ENCODE measurements around the gene RPTN. TPM values are rescaled to one million over a fixed set of nuclear protein-coding genes. Genes with fewer than 3 reads are reported as not detected.

RPTN gene
- total and polyA plus RNA-seq, 2 of the 4 experiments (the other 2 are of a cell fraction) = not detected

DNA sequence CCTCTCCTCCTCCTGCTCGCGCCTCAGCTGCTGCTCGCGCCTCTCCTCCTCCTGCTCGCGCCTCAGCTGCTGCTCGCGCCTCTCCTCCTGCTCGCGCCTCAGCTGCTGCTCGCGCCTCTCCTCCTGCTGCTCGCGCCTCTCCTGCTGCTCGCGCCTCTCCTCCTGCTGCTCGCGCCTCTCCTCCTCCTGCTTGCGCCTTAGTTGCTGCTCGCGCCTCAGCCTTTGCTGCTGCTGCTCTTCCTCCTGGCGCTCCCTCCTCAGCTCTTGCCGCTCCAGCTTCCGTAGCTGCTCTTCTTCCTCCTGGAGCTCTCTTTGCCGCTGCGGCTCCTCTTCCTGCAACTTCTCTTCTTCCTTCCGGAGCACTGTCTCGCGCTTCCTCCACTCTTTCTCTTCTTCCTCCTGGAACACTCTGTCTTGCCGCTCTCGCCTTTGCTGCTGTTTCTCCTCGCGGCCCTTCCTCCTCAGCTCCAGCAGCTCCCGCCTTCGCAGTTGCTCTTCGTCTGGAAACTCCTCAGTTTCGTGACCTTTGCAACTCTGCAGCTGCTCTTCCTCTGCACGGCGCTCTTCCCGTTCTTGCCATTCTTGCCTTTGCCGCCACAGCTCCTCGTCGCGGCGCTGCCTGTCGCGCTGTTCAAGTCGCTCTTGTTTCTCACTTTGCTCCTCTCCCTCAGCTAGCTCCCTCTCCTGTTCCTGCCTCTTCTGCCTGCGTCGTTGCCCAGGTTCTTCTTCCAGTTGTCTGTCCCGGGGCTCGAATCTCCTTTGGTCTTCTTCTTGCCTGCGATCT, 46.7 kb downstream of the RPTN start:
- POLR2A ChIA-PET (ENCODE audit: unreplicated experiment) = no interaction called here
- Histone ChIP-seq H4K20me1 (ENCODE audit: insufficient read depth, low read length) (no peaks in the 10 kb centered on the region; the same call in 1 of the 2 replicates), H2BK5ac (ENCODE audit: low read depth, low read length, poor library complexity, severe bottlenecking) (no peak overlapping the region), H3K27ac (ENCODE audit: insufficient read depth, low read length) (no peak overlapping the region), H2BK20ac (ENCODE audit: low read depth, low read length) (no peak overlapping the region), H3K14ac (replicated peaks; ENCODE audit: low read depth, low read length) (no peak overlapping the region), H2BK15ac (ENCODE audit: low read depth, low read length) (no peak overlapping the region), H3K4me3 (ENCODE audit: insufficient read depth, low read depth, low read length) (no peak overlapping the region; the same call in 1 of the 2 replicates), H3K9ac (ENCODE audit: low read depth, low read length) (no peak overlapping the region), H4K91ac (ENCODE audit: insufficient read depth, low read depth, low read length) (no peak overlapping the region), H3K4me1 (ENCODE audit: control insufficient read depth, insufficient read depth, low read length) (peaks cover 3% of the 10 kb centered on the region; the same call in 1 of the 2 replicates), H3K4me2 (ENCODE audit: low read depth, low read length) (peak overlapping the region; percentile 38), H2AK9ac (replicated peaks; ENCODE audit: low read depth, low read length, poor library complexity) (no peak overlapping the region), H2AK5ac (ENCODE audit: low read depth, low read length) (no peak overlapping the region), H3K9me3 (ENCODE audit: control insufficient read depth, insufficient read depth, low read length) (peaks cover 19% of the 10 kb centered on the region), H3K56ac (ENCODE audit: extremely low read depth, insufficient read depth, low read length) (no peak overlapping the region), H3K79me1 (ENCODE audit: low read depth in 1 of 2, low read length in 2 of 2) (no peaks in the 10 kb centered on the region), H4K5ac (ENCODE audit: low read depth, low read length) (no peak overlapping the region), H3K27me3 (ENCODE audit: control insufficient read depth, insufficient read depth, low read length) (peaks cover 61% of the 10 kb centered on the region), H3K23ac (ENCODE audit: low read depth, low read length) (no peak overlapping the region), H3K4ac (ENCODE audit: low read depth, low read length) (no peak overlapping the region), H2AFZ (replicated peaks; ENCODE audit: low read length, poor library complexity) (peak overlapping the region; percentile 73), H3K36me3 (ENCODE audit: control insufficient read depth, insufficient read depth, low read length) (no peaks in the 10 kb centered on the region), H3K9me1 (ENCODE audit: insufficient read depth, low read length) (no peaks in the 10 kb centered on the region), H2BK120ac (ENCODE audit: low read depth, low read length) (no peak overlapping the region), H3K18ac (ENCODE audit: low read depth, low read length) (no peak overlapping the region), H4K8ac (ENCODE audit: low read depth in 2 of 2, low read length in 2 of 2) (no peak overlapping the region)
- in situ Hi-C loops (cut with MboI; ENCODE audit: low sequenced_read_pairs) = no loop called here
- ATAC-seq (ENCODE audit: low read depth) = no peak
- intact Hi-C loops (cut with micrococcal nuclease) = loop anchor here (5.0 kb wide), 1 partner anchor 60 kb away; no protein-coding TSS in a partner anchor
- DNase-seq = peak; percentile 7
- BruUV-seq (replicated peaks) = no TSS peak
- dilution Hi-C loops (cut with HindIII; ENCODE audit: low sequenced_read_pairs, unreplicated experiment) = no loop called here
- 3% methylated on average over 36 of the region's 53 CpGs; no CpG with 5 or more reads in 1 of the 2 experiments for WGBS, 2 experiments (ENCODE audit: extremely low coverage in 2 of 2, insufficient read length in 1 of 2)
- TF ChIP-seq MAFK (IDR thresholded peaks at IDR 0.05; ENCODE audit: low read depth, low read length) = no peak
- no peak for TF ChIP-seq CEBPB (IDR thresholded peaks at IDR 0.05; ENCODE audit: low read depth, low read length)
- TF ChIP-seq, protein P1, sequence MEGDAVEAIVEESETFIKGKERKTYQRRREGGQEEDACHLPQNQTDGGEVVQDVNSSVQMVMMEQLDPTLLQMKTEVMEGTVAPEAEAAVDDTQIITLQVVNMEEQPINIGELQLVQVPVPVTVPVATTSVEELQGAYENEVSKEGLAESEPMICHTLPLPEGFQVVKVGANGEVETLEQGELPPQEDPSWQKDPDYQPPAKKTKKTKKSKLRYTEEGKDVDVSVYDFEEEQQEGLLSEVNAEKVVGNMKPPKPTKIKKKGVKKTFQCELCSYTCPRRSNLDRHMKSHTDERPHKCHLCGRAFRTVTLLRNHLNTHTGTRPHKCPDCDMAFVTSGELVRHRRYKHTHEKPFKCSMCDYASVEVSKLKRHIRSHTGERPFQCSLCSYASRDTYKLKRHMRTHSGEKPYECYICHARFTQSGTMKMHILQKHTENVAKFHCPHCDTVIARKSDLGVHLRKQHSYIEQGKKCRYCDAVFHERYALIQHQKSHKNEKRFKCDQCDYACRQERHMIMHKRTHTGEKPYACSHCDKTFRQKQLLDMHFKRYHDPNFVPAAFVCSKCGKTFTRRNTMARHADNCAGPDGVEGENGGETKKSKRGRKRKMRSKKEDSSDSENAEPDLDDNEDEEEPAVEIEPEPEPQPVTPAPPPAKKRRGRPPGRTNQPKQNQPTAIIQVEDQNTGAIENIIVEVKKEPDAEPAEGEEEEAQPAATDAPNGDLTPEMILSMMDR (conservative IDR thresholded peaks at IDR 0.05; ENCODE audit: low read depth, low read length) = no peak
- TF ChIP-seq FOS (IDR thresholded peaks at IDR 0.05; ENCODE audit: low read depth, low read length) = no peak
- TF ChIP-seq, protein P2, sequence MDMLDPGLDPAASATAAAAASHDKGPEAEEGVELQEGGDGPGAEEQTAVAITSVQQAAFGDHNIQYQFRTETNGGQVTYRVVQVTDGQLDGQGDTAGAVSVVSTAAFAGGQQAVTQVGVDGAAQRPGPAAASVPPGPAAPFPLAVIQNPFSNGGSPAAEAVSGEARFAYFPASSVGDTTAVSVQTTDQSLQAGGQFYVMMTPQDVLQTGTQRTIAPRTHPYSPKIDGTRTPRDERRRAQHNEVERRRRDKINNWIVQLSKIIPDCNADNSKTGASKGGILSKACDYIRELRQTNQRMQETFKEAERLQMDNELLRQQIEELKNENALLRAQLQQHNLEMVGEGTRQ (IDR thresholded peaks at IDR 0.05; ENCODE audit: low read depth, low read length) = no peak
- TF ChIP-seq MAZ (IDR thresholded peaks at IDR 0.05; ENCODE audit: borderline replicate concordance, low read depth, low read length) = no peak
- TF ChIP-seq, protein P3, sequence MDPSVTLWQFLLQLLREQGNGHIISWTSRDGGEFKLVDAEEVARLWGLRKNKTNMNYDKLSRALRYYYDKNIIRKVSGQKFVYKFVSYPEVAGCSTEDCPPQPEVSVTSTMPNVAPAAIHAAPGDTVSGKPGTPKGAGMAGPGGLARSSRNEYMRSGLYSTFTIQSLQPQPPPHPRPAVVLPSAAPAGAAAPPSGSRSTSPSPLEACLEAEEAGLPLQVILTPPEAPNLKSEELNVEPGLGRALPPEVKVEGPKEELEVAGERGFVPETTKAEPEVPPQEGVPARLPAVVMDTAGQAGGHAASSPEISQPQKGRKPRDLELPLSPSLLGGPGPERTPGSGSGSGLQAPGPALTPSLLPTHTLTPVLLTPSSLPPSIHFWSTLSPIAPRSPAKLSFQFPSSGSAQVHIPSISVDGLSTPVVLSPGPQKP (IDR thresholded peaks at IDR 0.05; ENCODE audit: borderline replicate concordance, low read depth, low read length) = no peak
- no peak for TF ChIP-seq SMC3 (IDR thresholded peaks at IDR 0.05; ENCODE audit: low read depth, low read length)
- no peak for TF ChIP-seq BHLHE40 (IDR thresholded peaks at IDR 0.05; ENCODE audit: low read depth, low read length)
- TF ChIP-seq RCOR1 (IDR thresholded peaks at IDR 0.05; ENCODE audit: insufficient replicate concordance, low read length) = no peak
- TF ChIP-seq CHD1 (IDR thresholded peaks at IDR 0.05; ENCODE audit: low read depth, low read length) = no peak
- CTCF ChIA-PET = no interaction called here

Data from IMR-90 (cell line).